ENCODE results near the gene RAB26. TPM values are rescaled to one million over a fixed set of nuclear protein-coding genes. Genes with fewer than 3 reads are reported as not detected.

RAB26 gene
- total and polyA plus RNA-seq, 4 donors, result 1.9 to 3.9 (median 3.0) TPM

- TF ChIP-seq MAX (IDR thresholded peaks at IDR 0.05) (no peak), HNF4G (IDR thresholded peaks at IDR 0.05) (no peak)
Observed at GRCh38 chr16:2174396-2175131, 26.1 kb downstream of the RAB26 start (continued).

GRCh38 chr16:2175454-2175853 is 27.0 kb downstream of the RAB26 start:
- Histone ChIP-seq H3K4me3 (ENCODE audit: low read depth in 1 of 3, low read length in 3 of 3) (no peak overlapping the region), H3K9me3 (ENCODE audit: control insufficient read depth in 4 of 4, low read length in 3 of 4) (no peaks in the 10 kb centered on the region), H3K27me3 (ENCODE audit: control insufficient read depth in 4 of 4, insufficient read depth in 4 of 4, low read length in 3 of 4) (no peaks in the 10 kb centered on the region), H3K27ac (ENCODE audit: low read depth in 1 of 2, low read length in 2 of 2) (no peak overlapping the region), H3K9ac (ENCODE audit: low read depth in 1 of 2, low read length in 2 of 2) (no peak overlapping the region), H3K4me1 (ENCODE audit: control insufficient read depth in 4 of 4, insufficient read depth in 4 of 4, low read length in 3 of 4) (no peaks in the 10 kb centered on the region), H3K36me3 (ENCODE audit: control insufficient read depth in 4 of 4, insufficient read depth in 3 of 4, low read depth in 1 of 4, low read length in 3 of 4) (peaks cover 12 to 61% (median 33%) of the 10 kb centered on the region in 4 donors)
- DNase-seq (ENCODE audit: low spot score), result no peak
- TF ChIP-seq TAF1 (conservative IDR thresholded peaks at IDR 0.05) (no peak), HNF4G (IDR thresholded peaks at IDR 0.05) (no peak), GABPA (IDR thresholded peaks at IDR 0.05 in 1 of 2, conservative IDR thresholded peaks at IDR 0.05 in 1 of 2) (no peak), RXRA (IDR thresholded peaks at IDR 0.05) (no peak)
- WGBS, result 96% methylated on average over 10 of the region's 10 CpGs

DNA sequence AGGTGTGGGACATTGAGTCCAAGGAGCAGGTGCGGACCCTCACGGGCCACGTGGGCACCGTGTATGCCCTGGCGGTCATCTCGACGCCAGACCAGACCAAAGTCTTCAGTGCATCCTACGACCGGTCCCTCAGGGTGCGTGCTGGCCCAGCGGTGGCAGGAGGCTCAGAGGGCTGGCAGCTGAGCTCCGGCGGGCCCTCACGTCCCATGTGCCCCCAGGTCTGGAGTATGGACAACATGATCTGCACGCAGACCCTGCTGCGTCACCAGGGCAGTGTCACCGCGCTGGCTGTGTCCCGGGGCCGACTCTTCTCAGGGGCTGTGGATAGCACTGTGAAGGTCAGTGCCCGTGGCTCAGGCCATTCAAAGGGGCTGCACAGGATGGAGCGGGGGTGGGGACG is 27.6 kb downstream of the RAB26 start:
- no peak for DNase-seq (ENCODE audit: low spot score)

More for the DNA sequence above, 27.6 kb downstream of the RAB26 start:
- Histone ChIP-seq H3K4me3 (ENCODE audit: low read depth in 1 of 3, low read length in 3 of 3) (no peak overlapping the region), H3K9ac (ENCODE audit: low read depth in 1 of 2, low read length in 2 of 2) (no peak overlapping the region), H3K4me1 (ENCODE audit: control insufficient read depth in 4 of 4, insufficient read depth in 4 of 4, low read length in 3 of 4) (no peaks in the 10 kb centered on the region), H3K9me3 (ENCODE audit: control insufficient read depth in 4 of 4, low read length in 3 of 4) (no peaks in the 10 kb centered on the region), H3K36me3 (ENCODE audit: control insufficient read depth in 4 of 4, insufficient read depth in 3 of 4, low read depth in 1 of 4, low read length in 3 of 4) (peaks cover 12 to 60% (median 31%) of the 10 kb centered on the region in 4 donors), H3K27me3 (ENCODE audit: control insufficient read depth in 4 of 4, insufficient read depth in 4 of 4, low read length in 3 of 4) (no peaks in the 10 kb centered on the region), H3K27ac (ENCODE audit: low read depth in 1 of 2, low read length in 2 of 2) (no peak overlapping the region)
- 97% methylated on average over 23 of the region's 23 CpGs for WGBS
- no peak for TF ChIP-seq JUND (IDR thresholded peaks at IDR 0.05)
- TF ChIP-seq RAD21 (IDR thresholded peaks at IDR 0.05), result no peak
- no peak for TF ChIP-seq HNF4A (conservative IDR thresholded peaks at IDR 0.05)
- TF ChIP-seq, protein P1, sequence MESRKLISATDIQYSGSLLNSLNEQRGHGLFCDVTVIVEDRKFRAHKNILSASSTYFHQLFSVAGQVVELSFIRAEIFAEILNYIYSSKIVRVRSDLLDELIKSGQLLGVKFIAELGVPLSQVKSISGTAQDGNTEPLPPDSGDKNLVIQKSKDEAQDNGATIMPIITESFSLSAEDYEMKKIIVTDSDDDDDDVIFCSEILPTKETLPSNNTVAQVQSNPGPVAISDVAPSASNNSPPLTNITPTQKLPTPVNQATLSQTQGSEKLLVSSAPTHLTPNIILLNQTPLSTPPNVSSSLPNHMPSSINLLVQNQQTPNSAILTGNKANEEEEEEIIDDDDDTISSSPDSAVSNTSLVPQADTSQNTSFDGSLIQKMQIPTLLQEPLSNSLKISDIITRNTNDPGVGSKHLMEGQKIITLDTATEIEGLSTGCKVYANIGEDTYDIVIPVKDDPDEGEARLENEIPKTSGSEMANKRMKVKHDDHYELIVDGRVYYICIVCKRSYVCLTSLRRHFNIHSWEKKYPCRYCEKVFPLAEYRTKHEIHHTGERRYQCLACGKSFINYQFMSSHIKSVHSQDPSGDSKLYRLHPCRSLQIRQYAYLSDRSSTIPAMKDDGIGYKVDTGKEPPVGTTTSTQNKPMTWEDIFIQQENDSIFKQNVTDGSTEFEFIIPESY (IDR thresholded peaks at IDR 0.05), result no peak
- TF ChIP-seq EGR1 (IDR thresholded peaks at IDR 0.05; ENCODE audit: low read depth in 2 of 2), result no peak
- no peak for TF ChIP-seq FOXA2 (IDR thresholded peaks at IDR 0.05)
- TF ChIP-seq, protein P2, sequence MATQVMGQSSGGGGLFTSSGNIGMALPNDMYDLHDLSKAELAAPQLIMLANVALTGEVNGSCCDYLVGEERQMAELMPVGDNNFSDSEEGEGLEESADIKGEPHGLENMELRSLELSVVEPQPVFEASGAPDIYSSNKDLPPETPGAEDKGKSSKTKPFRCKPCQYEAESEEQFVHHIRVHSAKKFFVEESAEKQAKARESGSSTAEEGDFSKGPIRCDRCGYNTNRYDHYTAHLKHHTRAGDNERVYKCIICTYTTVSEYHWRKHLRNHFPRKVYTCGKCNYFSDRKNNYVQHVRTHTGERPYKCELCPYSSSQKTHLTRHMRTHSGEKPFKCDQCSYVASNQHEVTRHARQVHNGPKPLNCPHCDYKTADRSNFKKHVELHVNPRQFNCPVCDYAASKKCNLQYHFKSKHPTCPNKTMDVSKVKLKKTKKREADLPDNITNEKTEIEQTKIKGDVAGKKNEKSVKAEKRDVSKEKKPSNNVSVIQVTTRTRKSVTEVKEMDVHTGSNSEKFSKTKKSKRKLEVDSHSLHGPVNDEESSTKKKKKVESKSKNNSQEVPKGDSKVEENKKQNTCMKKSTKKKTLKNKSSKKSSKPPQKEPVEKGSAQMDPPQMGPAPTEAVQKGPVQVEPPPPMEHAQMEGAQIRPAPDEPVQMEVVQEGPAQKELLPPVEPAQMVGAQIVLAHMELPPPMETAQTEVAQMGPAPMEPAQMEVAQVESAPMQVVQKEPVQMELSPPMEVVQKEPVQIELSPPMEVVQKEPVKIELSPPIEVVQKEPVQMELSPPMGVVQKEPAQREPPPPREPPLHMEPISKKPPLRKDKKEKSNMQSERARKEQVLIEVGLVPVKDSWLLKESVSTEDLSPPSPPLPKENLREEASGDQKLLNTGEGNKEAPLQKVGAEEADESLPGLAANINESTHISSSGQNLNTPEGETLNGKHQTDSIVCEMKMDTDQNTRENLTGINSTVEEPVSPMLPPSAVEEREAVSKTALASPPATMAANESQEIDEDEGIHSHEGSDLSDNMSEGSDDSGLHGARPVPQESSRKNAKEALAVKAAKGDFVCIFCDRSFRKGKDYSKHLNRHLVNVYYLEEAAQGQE (IDR thresholded peaks at IDR 0.05), result no peak
- no peak for TF ChIP-seq RXRA (IDR thresholded peaks at IDR 0.05)
- TF ChIP-seq, protein P3, sequence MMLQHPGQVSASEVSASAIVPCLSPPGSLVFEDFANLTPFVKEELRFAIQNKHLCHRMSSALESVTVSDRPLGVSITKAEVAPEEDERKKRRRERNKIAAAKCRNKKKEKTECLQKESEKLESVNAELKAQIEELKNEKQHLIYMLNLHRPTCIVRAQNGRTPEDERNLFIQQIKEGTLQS (IDR thresholded peaks at IDR 0.05), result no peak
- no peak for TF ChIP-seq NR2F2 (IDR thresholded peaks at IDR 0.05)
- TF ChIP-seq, protein P4, sequence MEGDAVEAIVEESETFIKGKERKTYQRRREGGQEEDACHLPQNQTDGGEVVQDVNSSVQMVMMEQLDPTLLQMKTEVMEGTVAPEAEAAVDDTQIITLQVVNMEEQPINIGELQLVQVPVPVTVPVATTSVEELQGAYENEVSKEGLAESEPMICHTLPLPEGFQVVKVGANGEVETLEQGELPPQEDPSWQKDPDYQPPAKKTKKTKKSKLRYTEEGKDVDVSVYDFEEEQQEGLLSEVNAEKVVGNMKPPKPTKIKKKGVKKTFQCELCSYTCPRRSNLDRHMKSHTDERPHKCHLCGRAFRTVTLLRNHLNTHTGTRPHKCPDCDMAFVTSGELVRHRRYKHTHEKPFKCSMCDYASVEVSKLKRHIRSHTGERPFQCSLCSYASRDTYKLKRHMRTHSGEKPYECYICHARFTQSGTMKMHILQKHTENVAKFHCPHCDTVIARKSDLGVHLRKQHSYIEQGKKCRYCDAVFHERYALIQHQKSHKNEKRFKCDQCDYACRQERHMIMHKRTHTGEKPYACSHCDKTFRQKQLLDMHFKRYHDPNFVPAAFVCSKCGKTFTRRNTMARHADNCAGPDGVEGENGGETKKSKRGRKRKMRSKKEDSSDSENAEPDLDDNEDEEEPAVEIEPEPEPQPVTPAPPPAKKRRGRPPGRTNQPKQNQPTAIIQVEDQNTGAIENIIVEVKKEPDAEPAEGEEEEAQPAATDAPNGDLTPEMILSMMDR (IDR thresholded peaks at IDR 0.05; ENCODE audit: low read depth, low read length, missing input control), result no peak
- no peak for TF ChIP-seq SP1 (IDR thresholded peaks at IDR 0.05)
- no peak for TF ChIP-seq MAX (IDR thresholded peaks at IDR 0.05)
- TF ChIP-seq GABPA (IDR thresholded peaks at IDR 0.05 in 1 of 2, conservative IDR thresholded peaks at IDR 0.05 in 1 of 2), result no peak
- no peak for TF ChIP-seq HNF4G (IDR thresholded peaks at IDR 0.05)
- no peak for TF ChIP-seq FOXA1 (IDR thresholded peaks at IDR 0.05)
- no peak for TF ChIP-seq TAF1 (conservative IDR thresholded peaks at IDR 0.05)

All from liver (tissue), 9 donors.